ENCODE data around the gene USF3. TPM values are rescaled to one million over a fixed set of nuclear protein-coding genes. Genes with fewer than 3 reads are reported as not detected.

Gene USF3
- total RNA-seq, 1 donor from 2014 or later = 11.3 TPM

DNA sequence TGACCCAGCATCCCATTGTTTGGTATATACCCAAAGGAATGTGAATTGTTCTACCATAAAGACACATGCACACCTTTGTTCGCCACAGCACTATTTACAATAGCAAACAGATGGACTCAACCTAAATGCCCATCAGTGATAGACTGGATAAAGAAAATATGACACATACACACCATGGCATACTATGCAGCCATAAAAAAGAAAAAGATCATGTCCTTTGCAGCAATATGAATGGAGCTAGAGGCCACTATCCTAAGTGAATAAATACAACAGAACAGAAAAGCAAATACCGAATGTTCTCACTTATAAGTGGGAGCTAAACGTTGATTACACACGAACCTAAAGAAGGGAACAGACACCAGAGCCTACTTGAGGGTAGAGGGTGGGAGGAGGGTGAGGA lies 11.4 kb upstream of the USF3 start:
- TF ChIP-seq, protein P1, sequence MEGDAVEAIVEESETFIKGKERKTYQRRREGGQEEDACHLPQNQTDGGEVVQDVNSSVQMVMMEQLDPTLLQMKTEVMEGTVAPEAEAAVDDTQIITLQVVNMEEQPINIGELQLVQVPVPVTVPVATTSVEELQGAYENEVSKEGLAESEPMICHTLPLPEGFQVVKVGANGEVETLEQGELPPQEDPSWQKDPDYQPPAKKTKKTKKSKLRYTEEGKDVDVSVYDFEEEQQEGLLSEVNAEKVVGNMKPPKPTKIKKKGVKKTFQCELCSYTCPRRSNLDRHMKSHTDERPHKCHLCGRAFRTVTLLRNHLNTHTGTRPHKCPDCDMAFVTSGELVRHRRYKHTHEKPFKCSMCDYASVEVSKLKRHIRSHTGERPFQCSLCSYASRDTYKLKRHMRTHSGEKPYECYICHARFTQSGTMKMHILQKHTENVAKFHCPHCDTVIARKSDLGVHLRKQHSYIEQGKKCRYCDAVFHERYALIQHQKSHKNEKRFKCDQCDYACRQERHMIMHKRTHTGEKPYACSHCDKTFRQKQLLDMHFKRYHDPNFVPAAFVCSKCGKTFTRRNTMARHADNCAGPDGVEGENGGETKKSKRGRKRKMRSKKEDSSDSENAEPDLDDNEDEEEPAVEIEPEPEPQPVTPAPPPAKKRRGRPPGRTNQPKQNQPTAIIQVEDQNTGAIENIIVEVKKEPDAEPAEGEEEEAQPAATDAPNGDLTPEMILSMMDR (IDR thresholded peaks at IDR 0.05; ENCODE audit: insufficient read depth, low read length, poor library complexity, severe bottlenecking) = no peak
- Histone ChIP-seq H3K36me3 (ENCODE audit: control insufficient read depth, insufficient read depth, low read length) (no peaks in the 10 kb centered on the region), H3K27me3 (ENCODE audit: control insufficient read depth, insufficient read depth, low read length) (no peaks in the 10 kb centered on the region), H3K4me3 (ENCODE audit: low read depth, low read length) (no peak overlapping the region)
- DNase-seq (ENCODE audit: low read depth) = no peak

DNA sequence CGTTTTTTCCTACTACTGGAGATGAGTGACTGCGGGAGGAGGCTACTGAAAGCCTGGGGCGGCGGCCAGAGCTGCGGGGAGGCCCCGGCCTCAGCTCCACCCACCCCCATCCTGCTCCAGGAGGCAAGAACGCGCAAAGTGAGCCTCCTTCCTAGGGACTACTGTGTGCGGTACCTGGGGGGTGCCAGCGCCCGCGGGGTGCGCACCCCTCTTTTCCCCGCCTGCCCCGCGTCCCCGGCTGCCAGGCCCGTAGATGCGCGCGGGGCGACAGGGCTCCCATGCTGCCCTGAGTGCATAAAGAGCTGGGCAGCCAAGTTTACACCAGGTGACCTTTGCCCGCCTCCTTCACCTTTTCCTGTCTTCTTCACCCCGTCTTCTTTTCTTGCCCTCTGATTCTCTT lies 2.5 kb upstream of the USF3 start:
- no peaks in the 10 kb centered on the region for H3K36me3 ChIP-seq (ENCODE audit: control insufficient read depth, insufficient read depth, low read length)
- TF ChIP-seq, protein P1 (IDR thresholded peaks at IDR 0.05; ENCODE audit: insufficient read depth, low read length, poor library complexity, severe bottlenecking) = no peak
- no peak for DNase-seq (ENCODE audit: low read depth)
- H3K27me3 ChIP-seq (ENCODE audit: control insufficient read depth, insufficient read depth, low read length) = no peaks in the 10 kb centered on the region
- H3K4me3 ChIP-seq (ENCODE audit: low read depth, low read length) = peak overlapping the region; percentile 35

DNA sequence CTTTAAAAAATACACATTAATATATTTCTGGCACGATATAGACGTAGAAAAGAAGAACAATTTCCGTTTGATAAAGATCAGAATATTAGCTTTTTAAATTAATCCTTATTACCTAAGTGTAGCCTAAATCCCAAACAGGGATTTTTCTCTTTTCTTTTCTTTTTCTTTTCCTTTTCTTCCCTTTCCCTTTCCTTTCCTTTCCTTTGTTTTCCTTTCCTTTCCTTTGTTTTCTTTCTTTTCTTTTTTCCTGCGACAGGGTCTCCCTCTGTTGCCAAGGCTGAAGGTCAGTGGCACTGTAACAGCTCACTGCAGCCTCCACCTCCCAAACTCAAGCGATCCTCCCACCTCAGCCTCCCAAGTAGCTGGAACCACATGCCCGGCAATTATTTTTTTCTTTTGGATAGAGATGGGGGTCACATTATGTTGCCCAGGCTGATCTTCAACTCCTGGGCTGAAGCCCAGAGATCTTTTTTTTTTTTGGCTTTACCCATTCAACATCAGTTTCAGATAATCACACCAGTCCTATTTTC lies 1.8 kb upstream of the USF3 start:
- Histone ChIP-seq H3K27me3 (ENCODE audit: control insufficient read depth, insufficient read depth, low read length) (no peaks in the 10 kb centered on the region), H3K36me3 (ENCODE audit: control insufficient read depth, insufficient read depth, low read length) (no peaks in the 10 kb centered on the region), H3K4me3 (ENCODE audit: low read depth, low read length) (no peak overlapping the region)
- no peak for DNase-seq (ENCODE audit: low read depth)
- TF ChIP-seq, protein P1 (IDR thresholded peaks at IDR 0.05; ENCODE audit: insufficient read depth, low read length, poor library complexity, severe bottlenecking) = no peak

DNA sequence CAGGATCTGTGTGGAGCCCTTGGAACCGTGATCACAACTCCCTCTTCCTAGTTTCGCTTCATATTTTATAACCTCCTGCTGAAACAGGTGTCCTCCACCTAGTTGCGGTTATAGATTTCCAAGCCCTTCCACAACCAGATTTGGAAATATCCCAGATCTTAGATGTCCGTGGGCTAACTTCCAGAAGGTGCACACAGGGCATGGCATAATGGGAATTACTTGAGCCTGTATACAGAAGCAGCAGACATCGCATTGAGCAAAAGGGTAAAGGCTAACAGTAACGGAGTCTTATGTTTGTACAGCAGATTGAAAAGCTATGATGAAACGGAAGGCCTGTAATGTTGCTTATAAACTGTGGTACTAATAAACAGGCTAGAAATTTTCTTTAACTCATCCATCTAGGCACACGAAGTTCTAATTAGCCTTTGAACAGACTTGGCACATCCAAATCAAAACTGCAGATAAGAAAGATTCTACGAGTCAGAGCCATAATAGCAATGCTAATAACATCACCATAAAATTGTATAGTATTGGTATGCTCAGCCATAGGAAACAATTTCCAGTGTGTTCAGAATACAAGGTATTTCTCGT lies 1.2 kb upstream of the USF3 start:
- Histone ChIP-seq H3K36me3 (ENCODE audit: control insufficient read depth, insufficient read depth, low read length) (no peaks in the 10 kb centered on the region), H3K27me3 (ENCODE audit: control insufficient read depth, insufficient read depth, low read length) (no peaks in the 10 kb centered on the region), H3K4me3 (ENCODE audit: low read depth, low read length) (peak overlapping the region; percentile 62)
- TF ChIP-seq, protein P1 (IDR thresholded peaks at IDR 0.05; ENCODE audit: insufficient read depth, low read length, poor library complexity, severe bottlenecking) = no peak
- DNase-seq (ENCODE audit: low read depth) = no peak

DNA sequence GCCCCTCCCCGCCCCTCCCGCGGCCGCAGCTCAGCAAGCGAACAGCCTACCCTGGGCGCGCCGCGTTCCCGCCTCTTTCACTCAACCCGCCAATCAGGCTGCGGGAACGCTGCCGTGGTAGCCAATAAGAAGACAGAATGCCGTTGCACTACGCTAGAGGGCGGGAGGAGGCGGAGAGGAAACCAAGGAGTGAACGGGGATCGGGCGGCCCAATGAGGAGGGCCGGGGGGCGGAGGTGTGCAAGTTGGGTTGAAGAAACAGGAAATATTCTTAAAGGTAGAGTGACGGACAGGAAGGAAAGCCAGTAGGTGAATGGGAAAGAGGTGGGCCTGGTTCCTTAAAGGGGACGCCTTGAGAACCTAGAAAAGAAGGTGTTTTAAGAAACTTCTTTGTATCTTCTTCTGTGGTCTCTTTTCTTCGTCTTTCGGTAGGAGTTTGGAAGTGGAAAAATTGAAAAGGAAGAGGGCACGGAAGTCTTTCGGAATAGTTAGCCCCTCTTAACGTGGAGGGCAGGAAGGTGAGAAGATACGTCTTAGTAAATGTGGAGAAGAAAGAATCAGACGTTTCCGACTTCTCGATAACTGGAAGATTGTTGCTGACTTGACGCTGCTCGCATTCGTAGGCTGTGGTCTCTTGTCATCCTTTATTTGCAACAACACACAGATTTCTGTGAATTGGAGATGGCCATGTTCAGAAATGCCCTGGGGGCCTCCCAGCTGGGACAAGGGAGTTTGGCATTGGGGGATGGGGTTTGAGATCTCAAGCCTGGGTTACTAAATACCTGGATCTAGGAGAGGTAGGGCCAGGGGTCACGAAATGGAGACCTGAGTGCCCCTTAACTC lies 437 bp upstream of the USF3 start:
- no peaks in the 10 kb centered on the region for H3K27me3 ChIP-seq (ENCODE audit: control insufficient read depth, insufficient read depth, low read length)
- H3K4me3 ChIP-seq (ENCODE audit: low read depth, low read length) = peak overlapping the region; percentile 86
- TF ChIP-seq, protein P1 (IDR thresholded peaks at IDR 0.05; ENCODE audit: insufficient read depth, low read length, poor library complexity, severe bottlenecking) = peak; percentile 3
- no peaks in the 10 kb centered on the region for H3K36me3 ChIP-seq (ENCODE audit: control insufficient read depth, insufficient read depth, low read length)
- peak; percentile 96 for DNase-seq (ENCODE audit: low read depth)
